Measurements from ENCODE around the gene PLEKHA5. TPM values are rescaled to one million over a fixed set of nuclear protein-coding genes. Genes with fewer than 3 reads are reported as not detected.

PLEKHA5 gene
- total RNA-seq, 2 experiments from 2014 or later: 4.5 to 5.1 TPM

- Mint-ChIP-seq H3K4me1 (no peaks in the 10 kb centered on the region), H3K4me3 (no peak overlapping the region), H3K27ac (no peak overlapping the region), H3K36me3 (ENCODE audit: low read depth) (no peaks in the 10 kb centered on the region), H3K27me3 (no peaks in the 10 kb centered on the region), H3K9me3 (no peaks in the 10 kb centered on the region)
- ChIA-PET CTCF (no interaction called here), POLR2A (no interaction called here)
- no peak for DNase-seq
These were observed 74.3 kb downstream of the PLEKHA5 start for GRCh38 chr12:19203539-19204506.

- H3K9me3 Mint-ChIP-seq: no peaks in the 10 kb centered on the region
- no peaks in the 10 kb centered on the region for H3K4me1 Mint-ChIP-seq
- no peaks in the 10 kb centered on the region for H3K27me3 Mint-ChIP-seq
- no peak overlapping the region for H3K4me3 Mint-ChIP-seq
- CTCF ChIA-PET: no interaction called here
- no peak for DNase-seq
- no peak overlapping the region for H3K27ac Mint-ChIP-seq
- no peaks in the 10 kb centered on the region for H3K36me3 Mint-ChIP-seq (ENCODE audit: low read depth)
- POLR2A ChIA-PET: no interaction called here
These were observed 75.6 kb downstream of the PLEKHA5 start for GRCh38 chr12:19205120-19205519.

- H3K4me3 Mint-ChIP-seq: no peak overlapping the region
- H3K27ac Mint-ChIP-seq: no peak overlapping the region
- H3K4me1 Mint-ChIP-seq: no peaks in the 10 kb centered on the region
- H3K36me3 Mint-ChIP-seq (ENCODE audit: low read depth): no peaks in the 10 kb centered on the region
- CTCF ChIA-PET: interaction anchor here (0.6 kb wide), 1 partner anchor 9 kb away, joined by 4 read pairs; no protein-coding TSS in a partner anchor
- H3K27me3 Mint-ChIP-seq: no peaks in the 10 kb centered on the region
- POLR2A ChIA-PET: no interaction called here
- no peak for DNase-seq
- H3K9me3 Mint-ChIP-seq: no peaks in the 10 kb centered on the region
These were observed 77.1 kb downstream of the PLEKHA5 start for GRCh38 chr12:19206493-19207077.

GRCh38 chr12:19208456-19208855 lies 78.9 kb downstream of the PLEKHA5 start:
- POLR2A ChIA-PET: no interaction called here
- Mint-ChIP-seq H3K27ac (no peak overlapping the region), H3K9me3 (no peaks in the 10 kb centered on the region), H3K27me3 (no peaks in the 10 kb centered on the region), H3K4me3 (no peak overlapping the region), H3K4me1 (no peaks in the 10 kb centered on the region), H3K36me3 (ENCODE audit: low read depth) (no peaks in the 10 kb centered on the region)
- CTCF ChIA-PET: interaction anchor here (1.1 kb wide), 1 partner anchor 14 kb away, joined by 6 read pairs; no protein-coding TSS in a partner anchor
- DNase-seq: no peak

- no peaks in the 10 kb centered on the region for H3K4me1 Mint-ChIP-seq
- POLR2A ChIA-PET: no interaction called here
- no peak for DNase-seq
- H3K27me3 Mint-ChIP-seq: no peaks in the 10 kb centered on the region
- H3K4me3 Mint-ChIP-seq: no peak overlapping the region
- H3K9me3 Mint-ChIP-seq: no peaks in the 10 kb centered on the region
- no peaks in the 10 kb centered on the region for H3K36me3 Mint-ChIP-seq (ENCODE audit: low read depth)
- CTCF ChIA-PET: no interaction called here
- no peak overlapping the region for H3K27ac Mint-ChIP-seq
These were observed 80.1 kb downstream of the PLEKHA5 start for GRCh38 chr12:19209661-19210060.

GRCh38 chr12:19211802-19212201 lies 82.3 kb downstream of the PLEKHA5 start:
- Mint-ChIP-seq H3K4me3 (no peak overlapping the region), H3K27ac (no peak overlapping the region), H3K27me3 (no peaks in the 10 kb centered on the region), H3K9me3 (no peaks in the 10 kb centered on the region), H3K4me1 (no peaks in the 10 kb centered on the region), H3K36me3 (ENCODE audit: low read depth) (no peaks in the 10 kb centered on the region)
- ChIA-PET CTCF (no interaction called here), POLR2A (no interaction called here)
- DNase-seq: no peak

GRCh38 chr12:19212245-19212644 lies 82.7 kb downstream of the PLEKHA5 start:
- H3K4me3 Mint-ChIP-seq: no peak overlapping the region
- H3K9me3 Mint-ChIP-seq: no peaks in the 10 kb centered on the region
- CTCF ChIA-PET: no interaction called here
- no peaks in the 10 kb centered on the region for H3K4me1 Mint-ChIP-seq
- DNase-seq: no peak
- no peaks in the 10 kb centered on the region for H3K27me3 Mint-ChIP-seq
- H3K27ac Mint-ChIP-seq: no peak overlapping the region
- POLR2A ChIA-PET: no interaction called here
- no peaks in the 10 kb centered on the region for H3K36me3 Mint-ChIP-seq (ENCODE audit: low read depth)

- no peak overlapping the region for H3K4me3 Mint-ChIP-seq
- no peaks in the 10 kb centered on the region for H3K9me3 Mint-ChIP-seq
- no peak overlapping the region for H3K27ac Mint-ChIP-seq
- no peaks in the 10 kb centered on the region for H3K36me3 Mint-ChIP-seq (ENCODE audit: low read depth)
- H3K27me3 Mint-ChIP-seq: no peaks in the 10 kb centered on the region
- DNase-seq: no peak
- H3K4me1 Mint-ChIP-seq: no peaks in the 10 kb centered on the region
- CTCF ChIA-PET: no interaction called here
- POLR2A ChIA-PET: no interaction called here
These were observed 84.5 kb downstream of the PLEKHA5 start for GRCh38 chr12:19214020-19214419.

GRCh38 chr12:19215115-19215514 lies 85.6 kb downstream of the PLEKHA5 start:
- ChIA-PET CTCF (interaction anchor here (0.6 to 1.1 kb wide), 2 partner anchors 9 to 17 kb away, joined by 4 to 6 read pairs; no protein-coding TSS in a partner anchor), POLR2A (no interaction called here)
- H3K4me1 Mint-ChIP-seq: no peaks in the 10 kb centered on the region
- no peaks in the 10 kb centered on the region for H3K27me3 Mint-ChIP-seq
- H3K36me3 Mint-ChIP-seq (ENCODE audit: low read depth): no peaks in the 10 kb centered on the region
- H3K27ac Mint-ChIP-seq: no peak overlapping the region
- H3K4me3 Mint-ChIP-seq: no peak overlapping the region
- no peak for DNase-seq
- no peaks in the 10 kb centered on the region for H3K9me3 Mint-ChIP-seq

- H3K27me3 Mint-ChIP-seq: no peaks in the 10 kb centered on the region
- H3K36me3 Mint-ChIP-seq (ENCODE audit: low read depth): no peaks in the 10 kb centered on the region
- H3K4me3 Mint-ChIP-seq: no peak overlapping the region
- H3K4me1 Mint-ChIP-seq: no peaks in the 10 kb centered on the region
- CTCF ChIA-PET: no interaction called here
- POLR2A ChIA-PET: no interaction called here
- no peak for DNase-seq
- no peaks in the 10 kb centered on the region for H3K9me3 Mint-ChIP-seq
- H3K27ac Mint-ChIP-seq: no peak overlapping the region
These were observed 87.9 kb downstream of the PLEKHA5 start for GRCh38 chr12:19217446-19217845.

- no peak overlapping the region for H3K27ac Mint-ChIP-seq
- no peaks in the 10 kb centered on the region for H3K9me3 Mint-ChIP-seq
- no peaks in the 10 kb centered on the region for H3K4me1 Mint-ChIP-seq
- DNase-seq: no peak
- no peaks in the 10 kb centered on the region for H3K36me3 Mint-ChIP-seq (ENCODE audit: low read depth)
- CTCF ChIA-PET: no interaction called here
- H3K4me3 Mint-ChIP-seq: no peak overlapping the region
- no peaks in the 10 kb centered on the region for H3K27me3 Mint-ChIP-seq
- POLR2A ChIA-PET: no interaction called here
These were observed 90.7 kb downstream of the PLEKHA5 start for GRCh38 chr12:19220205-19220604.

GRCh38 chr12:19220852-19221466 lies 91.4 kb downstream of the PLEKHA5 start:
- no peaks in the 10 kb centered on the region for H3K9me3 Mint-ChIP-seq
- no peaks in the 10 kb centered on the region for H3K36me3 Mint-ChIP-seq (ENCODE audit: low read depth)
- H3K4me1 Mint-ChIP-seq: no peaks in the 10 kb centered on the region
- no peaks in the 10 kb centered on the region for H3K27me3 Mint-ChIP-seq
- DNase-seq: no peak
- no peak overlapping the region for H3K27ac Mint-ChIP-seq
- H3K4me3 Mint-ChIP-seq: no peak overlapping the region
- ChIA-PET CTCF (no interaction called here), POLR2A (no interaction called here)

- no peak overlapping the region for H3K27ac Mint-ChIP-seq
- POLR2A ChIA-PET: interaction anchor here (0.7 kb wide), 1 partner anchor 240 kb away, joined by 3 read pairs; no protein-coding TSS in a partner anchor
- CTCF ChIA-PET: interaction anchor here (0.6 kb wide), 2 partner anchors 14 to 317 kb away, joined by 4 to 6 read pairs; no protein-coding TSS in a partner anchor
- no peaks in the 10 kb centered on the region for H3K27me3 Mint-ChIP-seq
- no peaks in the 10 kb centered on the region for H3K4me1 Mint-ChIP-seq
- no peak for DNase-seq
- no peaks in the 10 kb centered on the region for H3K9me3 Mint-ChIP-seq
- no peaks in the 10 kb centered on the region for H3K36me3 Mint-ChIP-seq (ENCODE audit: low read depth)
- no peak overlapping the region for H3K4me3 Mint-ChIP-seq
These were observed 93.0 kb downstream of the PLEKHA5 start for GRCh38 chr12:19222558-19222957.

Data from activated CD4-positive, alpha-beta T cell treated with anti-CD3 and anti-CD28 coated beads, Interleukin-2, amount 10 ng/mL, durations not matched to agents 7 days and 5 days (primary cell).